ENCODE measurements around the gene EXOSC3. TPM values are rescaled to one million over a fixed set of nuclear protein-coding genes. Genes with fewer than 3 reads are reported as not detected.
"Not testable (repeated sequence)": the region's sequence is repeated elsewhere in the genome, so short reads cannot be mapped to it uniquely, and the experiment has no call there.

Gene EXOSC3
- 61.5 and 85.2 TPM in 2 replicates for total RNA-seq (ENCODE audit: low replicate concordance)

- Mint-ChIP-seq H3K9me3 (no peaks in the 10 kb centered on the region), H3K4me3 (peak within 1 kb of the TSS; percentile 97), H3K27ac (peak within 1 kb of the TSS; percentile 60), H3K4me1 (peaks cover 15% of the 10 kb centered on the region), H3K27me3 (ENCODE audit: insufficient read depth, low read depth) (peaks cover 2% of the 10 kb centered on the region), H3K36me3 (peaks cover 16% of the 10 kb centered on the region)
- Histone ChIP-seq H3F3A (ENCODE audit: low read depth) (peaks cover 26% of the 10 kb centered on the region), H3K4me1 (peaks cover 12% of the 10 kb centered on the region), H3K9me3 (ENCODE audit: low read depth) (no peaks in the 10 kb centered on the region), H3K27ac (peak within 1 kb of the TSS; percentile 80), H2AFZ (replicated peaks) (peak within 1 kb of the TSS; percentile 95), H4K20me1 (ENCODE audit: low read depth) (peaks cover 31% of the 10 kb centered on the region), H3K36me3 (no peaks in the 10 kb centered on the region), H3K79me2 (ENCODE audit: low read depth) (peaks cover 25% of the 10 kb centered on the region), H3K27me3 (peaks cover 7% of the 10 kb centered on the region), H3K4me2 (peak within 1 kb of the TSS; percentile 96), H3K4me3 (peak within 1 kb of the TSS; percentile 87), H3K9ac (peak within 1 kb of the TSS; percentile 63)
- TF ChIP-seq CTCF (IDR thresholded peaks at IDR 0.05) (peak; percentile 10), EZH2phosphoT487 (IDR thresholded peaks at IDR 0.05) (no peak), EZH2 (IDR thresholded peaks at IDR 0.05) (peak; percentile 64)
- DNase-seq (ENCODE audit: low spot score), result peak; percentile 95
Measured at GRCh38 chr9:37784616-37785483, at the start of gene EXOSC3. TSS of gene EXOSC3 (minus strand) at chr9:37785064. CDS start at chr9:37785044, 20 bp downstream.

- H3K4me3 ChIP-seq, result no peak overlapping the region
- no peaks in the 10 kb centered on the region for H3K9me3 Mint-ChIP-seq
- H2AFZ ChIP-seq (replicated peaks), result no peak overlapping the region
- H3K27ac Mint-ChIP-seq, result no peak overlapping the region
- H3K4me1 Mint-ChIP-seq, result no peaks in the 10 kb centered on the region
- no peak overlapping the region for H3K9ac ChIP-seq
- no peaks in the 10 kb centered on the region for H3K79me2 ChIP-seq (ENCODE audit: low read depth)
- H3K4me3 Mint-ChIP-seq, result no peak overlapping the region
- no peaks in the 10 kb centered on the region for H3K27me3 ChIP-seq
- H3K27me3 Mint-ChIP-seq (ENCODE audit: insufficient read depth, low read depth), result no peaks in the 10 kb centered on the region
- no peak overlapping the region for H3K27ac ChIP-seq
- H3F3A ChIP-seq (ENCODE audit: low read depth), result no peaks in the 10 kb centered on the region
- H3K4me1 ChIP-seq, result no peaks in the 10 kb centered on the region
- no peaks in the 10 kb centered on the region for H4K20me1 ChIP-seq (ENCODE audit: low read depth)
- no peak for TF ChIP-seq EZH2phosphoT487 (IDR thresholded peaks at IDR 0.05)
- H3K4me2 ChIP-seq, result no peak overlapping the region
- H3K9me3 ChIP-seq (ENCODE audit: low read depth), result no peaks in the 10 kb centered on the region
- H3K36me3 ChIP-seq, result peaks cover 12% of the 10 kb centered on the region
- no peak for DNase-seq (ENCODE audit: low spot score)
- peaks cover 22% of the 10 kb centered on the region for H3K36me3 Mint-ChIP-seq
Measured at GRCh38 chr9:37827483-37828165, 42.8 kb upstream of the EXOSC3 start.

GRCh38 chr9:37825174-37825573, 40.3 kb upstream of the EXOSC3 start:
- not testable (repeated sequence) for H3K79me2 ChIP-seq (ENCODE audit: low read depth); H3K4me2 ChIP-seq; H2AFZ ChIP-seq (replicated peaks); DNase-seq (ENCODE audit: low spot score); H3K27me3 Mint-ChIP-seq (ENCODE audit: insufficient read depth, low read depth); H3K9me3 ChIP-seq (ENCODE audit: low read depth); H3K4me1 ChIP-seq; H3K4me1 Mint-ChIP-seq; H3K27ac Mint-ChIP-seq; H4K20me1 ChIP-seq (ENCODE audit: low read depth); H3K4me3 ChIP-seq; H3K9ac ChIP-seq; H3K9me3 Mint-ChIP-seq; H3K27me3 ChIP-seq; H3F3A ChIP-seq (ENCODE audit: low read depth); H3K4me3 Mint-ChIP-seq; H3K27ac ChIP-seq
- peaks cover 12% of the 10 kb centered on the region for H3K36me3 ChIP-seq
- H3K36me3 Mint-ChIP-seq, result peaks cover 33% of the 10 kb centered on the region

- Histone ChIP-seq H3K4me1 (no peaks in the 10 kb centered on the region), H3K4me3 (no peak overlapping the region), H3K79me2 (ENCODE audit: low read depth) (peaks cover 8% of the 10 kb centered on the region), H3K36me3 (peaks cover 12% of the 10 kb centered on the region), H4K20me1 (ENCODE audit: low read depth) (no peaks in the 10 kb centered on the region), H3K27me3 (no peaks in the 10 kb centered on the region), H3K9ac (no peak overlapping the region), H3K4me2 (no peak overlapping the region), H3K9me3 (ENCODE audit: low read depth) (no peaks in the 10 kb centered on the region), H3F3A (ENCODE audit: low read depth) (no peaks in the 10 kb centered on the region), H2AFZ (replicated peaks) (no peak overlapping the region), H3K27ac (no peak overlapping the region)
- Mint-ChIP-seq H3K4me1 (no peaks in the 10 kb centered on the region), H3K4me3 (no peak overlapping the region), H3K9me3 (no peaks in the 10 kb centered on the region), H3K27me3 (ENCODE audit: insufficient read depth, low read depth) (no peaks in the 10 kb centered on the region), H3K36me3 (peaks cover 21% of the 10 kb centered on the region), H3K27ac (no peak overlapping the region)
- no peak for TF ChIP-seq EZH2 (IDR thresholded peaks at IDR 0.05)
- TF ChIP-seq CTCF (IDR thresholded peaks at IDR 0.05), result no peak
- no peak for DNase-seq (ENCODE audit: low spot score)
Measured at GRCh38 chr9:37820142-37820541, 35.3 kb upstream of the EXOSC3 start.

All from neural progenitor cell (in vitro differentiated cells).